ENCODE measurements around the gene MSN.
A peak's percentile ranks its signal among the peaks of the same experiment; 100 is the strongest.

The MSN gene

DNA sequence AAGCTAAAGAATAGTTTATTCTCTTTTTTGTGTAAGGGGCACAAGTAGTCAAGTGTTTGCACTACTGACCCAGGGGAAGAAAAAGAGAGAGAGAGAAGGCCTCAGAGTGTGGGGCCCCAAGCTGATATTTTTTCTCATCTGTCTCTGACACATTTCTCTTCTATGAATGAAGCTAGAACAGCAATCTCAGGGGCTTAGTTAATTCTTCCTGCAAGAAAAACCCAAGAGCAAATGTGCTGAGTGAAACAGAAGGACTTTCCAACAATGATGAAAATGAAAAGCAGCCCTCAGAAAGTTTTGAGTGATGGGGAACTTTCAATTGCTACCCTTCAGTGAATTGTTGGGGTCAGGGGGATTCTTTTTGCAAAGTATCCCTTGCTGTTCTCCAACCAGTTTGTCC is 9.2 kb upstream of the MSN start:
- Histone ChIP-seq H3K27me3 (ENCODE audit: control insufficient read depth in 3 of 3, insufficient read depth in 3 of 3, low read depth in 1 of 3, low read length in 3 of 3) (no peaks in the 10 kb centered on the region), H2AFZ (ENCODE audit: low read length) (no peak overlapping the region), H2BK12ac (ENCODE audit: low read length) (no peak overlapping the region), H3K79me1 (ENCODE audit: low read depth, low read length) (no peaks in the 10 kb centered on the region), H2BK15ac (ENCODE audit: low read length) (no peak overlapping the region), H3K9ac (ENCODE audit: low read depth, low read length, poor library complexity) (no peak overlapping the region), H3K23ac (ENCODE audit: low read depth, low read length, poor library complexity) (no peak overlapping the region), H2BK5ac (ENCODE audit: low read length) (no peak overlapping the region), H3K4ac (ENCODE audit: low read length) (no peak overlapping the region), H3K4me2 (ENCODE audit: insufficient read depth, low read length, poor library complexity, severe bottlenecking) (no peak overlapping the region), H2BK120ac (ENCODE audit: low read depth, low read length) (no peak overlapping the region), H4K91ac (ENCODE audit: low read depth, low read length, poor library complexity) (no peak overlapping the region), H3K9me3 (replicated peaks in 1 of 2; ENCODE audit: control insufficient read depth in 2 of 2, insufficient read depth in 1 of 2, low read depth in 1 of 2, low read length in 2 of 2) (no peaks in the 10 kb centered on the region), H2AK5ac (ENCODE audit: low read depth, low read length) (no peak overlapping the region), H3K4me3 (ENCODE audit: low read length in 2 of 2) (no peak overlapping the region), H3K27ac (replicated peaks; ENCODE audit: low read length) (no peak overlapping the region), H3K4me1 (ENCODE audit: control insufficient read depth in 2 of 2, insufficient read depth in 1 of 2, low read depth in 1 of 2, low read length in 2 of 2) (no peaks in the 10 kb centered on the region), H4K8ac (ENCODE audit: low read depth, low read length) (no peak overlapping the region), H3K36me3 (replicated peaks in 1 of 2; ENCODE audit: control insufficient read depth in 2 of 2, insufficient read depth in 2 of 2, low read length in 2 of 2) (no peaks in the 10 kb centered on the region), H3K18ac (ENCODE audit: low read length) (no peak overlapping the region), H3K14ac (ENCODE audit: low read length) (no peak overlapping the region)
- no peak for DNase-seq (ENCODE audit: low spot score)

DNA sequence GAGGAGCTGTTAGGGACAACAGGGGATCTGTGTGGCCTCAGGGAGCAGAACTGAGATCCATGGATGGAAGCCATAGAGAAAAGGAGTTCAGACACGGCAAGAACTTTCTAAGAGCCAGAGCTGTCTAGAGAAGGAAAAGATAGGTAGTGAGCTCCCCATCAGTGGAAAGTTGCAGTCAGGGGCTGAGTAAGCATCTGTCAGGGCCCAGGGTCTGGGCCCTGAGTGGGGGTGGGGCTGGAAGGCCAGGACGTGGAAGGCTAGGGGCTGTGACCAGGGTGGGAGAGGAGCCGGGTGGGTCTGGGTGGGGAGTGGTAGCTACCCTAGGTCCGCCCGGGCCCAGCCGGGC is 324 bp upstream of the MSN start:
- Histone ChIP-seq H2BK5ac (ENCODE audit: low read length) (no peak overlapping the region), H3K23ac (ENCODE audit: low read depth, low read length, poor library complexity) (no peak overlapping the region), H2AFZ (ENCODE audit: low read length) (peak overlapping the region; percentile 81), H3K27ac (replicated peaks; ENCODE audit: low read length) (no peak overlapping the region), H3K27me3 (ENCODE audit: control insufficient read depth in 3 of 3, insufficient read depth in 3 of 3, low read depth in 1 of 3, low read length in 3 of 3) (no peaks in the 10 kb centered on the region), H3K36me3 (replicated peaks in 1 of 2; ENCODE audit: control insufficient read depth in 2 of 2, insufficient read depth in 2 of 2, low read length in 2 of 2) (no peaks in the 10 kb centered on the region), H3K4ac (ENCODE audit: low read length) (no peak overlapping the region), H3K4me2 (ENCODE audit: insufficient read depth, low read length, poor library complexity, severe bottlenecking) (peak overlapping the region; percentile 33), H3K4me3 (ENCODE audit: low read length in 2 of 2) (peak overlapping the region in 1 of 2 donors; percentile 83), H4K8ac (ENCODE audit: low read depth, low read length) (no peak overlapping the region), H3K18ac (ENCODE audit: low read length) (no peak overlapping the region), H3K9me3 (replicated peaks in 1 of 2; ENCODE audit: control insufficient read depth in 2 of 2, insufficient read depth in 1 of 2, low read depth in 1 of 2, low read length in 2 of 2) (no peaks in the 10 kb centered on the region), H2BK12ac (ENCODE audit: low read length) (no peak overlapping the region), H3K14ac (ENCODE audit: low read length) (no peak overlapping the region), H2BK15ac (ENCODE audit: low read length) (no peak overlapping the region), H3K79me1 (ENCODE audit: low read depth, low read length) (no peaks in the 10 kb centered on the region), H4K91ac (ENCODE audit: low read depth, low read length, poor library complexity) (no peak overlapping the region), H3K9ac (ENCODE audit: low read depth, low read length, poor library complexity) (no peak overlapping the region), H2BK120ac (ENCODE audit: low read depth, low read length) (no peak overlapping the region), H2AK5ac (ENCODE audit: low read depth, low read length) (no peak overlapping the region), H3K4me1 (ENCODE audit: control insufficient read depth in 2 of 2, insufficient read depth in 1 of 2, low read depth in 1 of 2, low read length in 2 of 2) (peaks cover 3 to 4% of the 10 kb centered on the region in 2 donors)
- DNase-seq (ENCODE audit: low spot score) = no peak
- WGBS, 2 donors (ENCODE audit: extremely low coverage in 2 of 2, insufficient read length in 2 of 2, insufficient replicate concordance in 1 of 2) = no CpG with 5 or more reads among the region's 6 CpGs

DNA sequence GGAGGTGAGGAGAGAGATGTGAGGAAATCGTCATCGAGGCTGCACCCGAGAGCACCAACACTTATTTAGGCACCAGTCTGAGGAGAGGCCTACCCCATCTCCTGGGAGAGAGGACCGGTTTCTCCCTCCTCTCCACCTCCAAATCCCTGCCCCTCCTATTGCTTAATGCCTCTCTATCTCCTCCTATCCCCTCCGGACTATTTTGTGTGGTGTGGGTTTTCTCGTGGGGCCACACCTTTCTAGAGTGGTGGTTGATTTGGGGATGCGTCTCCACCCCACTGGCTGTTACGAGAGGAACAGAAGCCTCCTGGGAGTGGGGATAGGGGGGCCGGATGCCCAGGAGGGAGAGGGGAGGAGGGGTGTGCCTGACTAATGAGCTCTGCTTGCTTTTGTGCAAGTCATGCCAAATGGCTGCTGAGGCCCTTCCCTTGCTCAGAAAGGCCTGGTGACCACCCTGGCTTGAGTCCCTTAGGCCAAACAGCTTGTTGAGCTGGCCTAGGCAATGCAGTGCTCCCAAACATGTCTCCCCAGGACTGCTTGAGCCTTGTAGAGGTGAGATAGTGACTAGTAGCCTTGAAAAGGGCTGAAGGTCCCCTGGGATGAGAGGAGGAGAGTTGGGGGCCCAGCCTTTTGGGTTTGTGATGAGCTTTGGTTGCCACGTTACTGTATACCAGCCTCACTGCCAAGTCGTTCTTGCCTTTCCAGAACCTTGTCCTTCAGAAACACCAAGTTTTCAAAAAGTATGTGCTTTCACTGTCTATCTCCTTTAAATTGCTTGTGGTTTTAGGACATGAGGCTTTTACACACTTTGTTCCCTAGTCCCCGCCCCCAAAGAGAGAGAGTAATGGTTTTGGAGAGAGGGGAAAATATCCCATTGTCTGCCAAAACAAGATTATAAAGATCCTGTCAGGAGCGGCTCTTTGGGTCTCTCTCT is 1.2 kb downstream of the MSN start:
- Histone ChIP-seq H2AK5ac (ENCODE audit: low read depth, low read length) (peak overlapping the region; percentile 8), H3K36me3 (replicated peaks in 1 of 2; ENCODE audit: control insufficient read depth in 2 of 2, insufficient read depth in 2 of 2, low read length in 2 of 2) (peaks cover 0 to 5% of the 10 kb centered on the region in 2 donors), H2AFZ (ENCODE audit: low read length) (peak overlapping the region; percentile 81), H3K4me2 (ENCODE audit: insufficient read depth, low read length, poor library complexity, severe bottlenecking) (peak overlapping the region; percentile 53), H3K9me3 (replicated peaks in 1 of 2; ENCODE audit: control insufficient read depth in 2 of 2, insufficient read depth in 1 of 2, low read depth in 1 of 2, low read length in 2 of 2) (no peaks in the 10 kb centered on the region), H2BK12ac (ENCODE audit: low read length) (no peak overlapping the region), H3K18ac (ENCODE audit: low read length) (peak overlapping the region; percentile 91), H2BK120ac (ENCODE audit: low read depth, low read length) (no peak overlapping the region), H3K4me1 (ENCODE audit: control insufficient read depth in 2 of 2, insufficient read depth in 1 of 2, low read depth in 1 of 2, low read length in 2 of 2) (peaks cover 3 to 4% of the 10 kb centered on the region in 2 donors), H3K23ac (ENCODE audit: low read depth, low read length, poor library complexity) (no peak overlapping the region), H3K9ac (ENCODE audit: low read depth, low read length, poor library complexity) (no peak overlapping the region), H4K8ac (ENCODE audit: low read depth, low read length) (no peak overlapping the region), H2BK5ac (ENCODE audit: low read length) (peak overlapping the region; percentile 6), H3K14ac (ENCODE audit: low read length) (no peak overlapping the region), H3K27me3 (ENCODE audit: control insufficient read depth in 3 of 3, insufficient read depth in 3 of 3, low read depth in 1 of 3, low read length in 3 of 3) (no peaks in the 10 kb centered on the region), H3K27ac (replicated peaks; ENCODE audit: low read length) (peak overlapping the region; percentile 82), H3K79me1 (ENCODE audit: low read depth, low read length) (no peaks in the 10 kb centered on the region), H3K4ac (ENCODE audit: low read length) (no peak overlapping the region), H3K4me3 (ENCODE audit: low read length in 2 of 2) (peak overlapping the region; percentile 83), H2BK15ac (ENCODE audit: low read length) (no peak overlapping the region), H4K91ac (ENCODE audit: low read depth, low read length, poor library complexity) (no peak overlapping the region)
- peak; percentile 11 for DNase-seq (ENCODE audit: low spot score)
- no CpG with 5 or more reads among the region's 13 CpGs for WGBS, 2 donors (ENCODE audit: extremely low coverage in 2 of 2, insufficient read length in 2 of 2, insufficient replicate concordance in 1 of 2)

DNA sequence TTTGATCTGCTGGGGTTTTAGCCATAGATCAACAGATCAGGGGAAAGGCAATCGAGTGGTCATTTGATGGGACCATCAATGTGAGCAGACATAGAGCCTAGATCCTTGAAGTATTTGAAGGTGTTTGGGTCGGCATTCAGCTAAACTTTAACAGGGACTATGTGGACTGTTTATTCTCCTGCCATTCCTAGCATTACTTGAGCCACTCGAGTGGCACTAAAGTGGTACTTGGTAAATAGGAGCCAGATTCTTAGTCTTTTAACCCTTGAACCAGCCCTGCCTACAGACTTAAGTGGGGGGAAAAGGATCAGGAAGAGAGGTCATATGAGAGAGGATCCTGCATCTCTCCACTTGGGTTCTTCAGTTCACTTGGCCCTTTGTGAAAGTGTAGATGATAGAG is 3.8 kb downstream of the MSN start:
- Histone ChIP-seq H3K27me3 (ENCODE audit: control insufficient read depth in 3 of 3, insufficient read depth in 3 of 3, low read depth in 1 of 3, low read length in 3 of 3) (no peaks in the 10 kb centered on the region), H3K14ac (ENCODE audit: low read length) (no peak overlapping the region), H3K36me3 (replicated peaks in 1 of 2; ENCODE audit: control insufficient read depth in 2 of 2, insufficient read depth in 2 of 2, low read length in 2 of 2) (peaks cover 0 to 10% of the 10 kb centered on the region in 2 donors), H3K4me3 (ENCODE audit: low read length in 2 of 2) (no peak overlapping the region), H3K23ac (ENCODE audit: low read depth, low read length, poor library complexity) (no peak overlapping the region), H3K79me1 (ENCODE audit: low read depth, low read length) (peaks cover 3% of the 10 kb centered on the region), H4K91ac (ENCODE audit: low read depth, low read length, poor library complexity) (no peak overlapping the region), H3K9ac (ENCODE audit: low read depth, low read length, poor library complexity) (no peak overlapping the region), H3K18ac (ENCODE audit: low read length) (no peak overlapping the region), H3K4me2 (ENCODE audit: insufficient read depth, low read length, poor library complexity, severe bottlenecking) (no peak overlapping the region), H2AK5ac (ENCODE audit: low read depth, low read length) (no peak overlapping the region), H4K8ac (ENCODE audit: low read depth, low read length) (no peak overlapping the region), H2BK12ac (ENCODE audit: low read length) (no peak overlapping the region), H2BK5ac (ENCODE audit: low read length) (no peak overlapping the region), H2BK120ac (ENCODE audit: low read depth, low read length) (no peak overlapping the region), H3K9me3 (replicated peaks in 1 of 2; ENCODE audit: control insufficient read depth in 2 of 2, insufficient read depth in 1 of 2, low read depth in 1 of 2, low read length in 2 of 2) (no peaks in the 10 kb centered on the region), H3K4me1 (ENCODE audit: control insufficient read depth in 2 of 2, insufficient read depth in 1 of 2, low read depth in 1 of 2, low read length in 2 of 2) (peaks cover 3 to 4% of the 10 kb centered on the region in 2 donors), H2AFZ (ENCODE audit: low read length) (no peak overlapping the region), H3K4ac (ENCODE audit: low read length) (no peak overlapping the region), H3K27ac (replicated peaks; ENCODE audit: low read length) (no peak overlapping the region), H2BK15ac (ENCODE audit: low read length) (no peak overlapping the region)
- no peak for DNase-seq (ENCODE audit: low spot score)
- WGBS, 2 donors (ENCODE audit: extremely low coverage in 2 of 2, insufficient read length in 2 of 2, insufficient replicate concordance in 1 of 2) = no CpG with 5 or more reads among the region's 3 CpGs

Measured in neuronal stem cell (in vitro differentiated cells).